Measurements from ENCODE around the gene TENM3.

- TF ChIP-seq, protein P1, sequence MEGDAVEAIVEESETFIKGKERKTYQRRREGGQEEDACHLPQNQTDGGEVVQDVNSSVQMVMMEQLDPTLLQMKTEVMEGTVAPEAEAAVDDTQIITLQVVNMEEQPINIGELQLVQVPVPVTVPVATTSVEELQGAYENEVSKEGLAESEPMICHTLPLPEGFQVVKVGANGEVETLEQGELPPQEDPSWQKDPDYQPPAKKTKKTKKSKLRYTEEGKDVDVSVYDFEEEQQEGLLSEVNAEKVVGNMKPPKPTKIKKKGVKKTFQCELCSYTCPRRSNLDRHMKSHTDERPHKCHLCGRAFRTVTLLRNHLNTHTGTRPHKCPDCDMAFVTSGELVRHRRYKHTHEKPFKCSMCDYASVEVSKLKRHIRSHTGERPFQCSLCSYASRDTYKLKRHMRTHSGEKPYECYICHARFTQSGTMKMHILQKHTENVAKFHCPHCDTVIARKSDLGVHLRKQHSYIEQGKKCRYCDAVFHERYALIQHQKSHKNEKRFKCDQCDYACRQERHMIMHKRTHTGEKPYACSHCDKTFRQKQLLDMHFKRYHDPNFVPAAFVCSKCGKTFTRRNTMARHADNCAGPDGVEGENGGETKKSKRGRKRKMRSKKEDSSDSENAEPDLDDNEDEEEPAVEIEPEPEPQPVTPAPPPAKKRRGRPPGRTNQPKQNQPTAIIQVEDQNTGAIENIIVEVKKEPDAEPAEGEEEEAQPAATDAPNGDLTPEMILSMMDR (IDR thresholded peaks at IDR 0.05; ENCODE audit: poor library complexity) = no peak
- no peak for TF ChIP-seq EZH2 (IDR thresholded peaks at IDR 0.05; ENCODE audit: borderline replicate concordance)
- no peak for TF ChIP-seq EZH2phosphoT487 (IDR thresholded peaks at IDR 0.05; ENCODE audit: low read depth, severe bottlenecking, unreplicated experiment)
Observed at GRCh38 chr4:182826391-182826790, 583.2 kb downstream of the TENM3 start.

Measured in hepatocyte (in vitro differentiated cells).